GM18499 (cell line): Measurements from ENCODE around the gene PPP1R15B.

Experiments
- ATAC-seq: cut with Tn5 transposase; IDR thresholded peaks from one replicate; pipeline ENCODE4 v1.9.1; 2021; ENCODE audit warnings: moderate number of reproducible peaks; ENCODE audit not compliant: insufficient read depth, unreplicated experiment

Gene PPP1R15B

GRCh38 chr1:204411451-204412204 is at the start of gene PPP1R15B:
PPP1R15B (minus strand) TSS chr1:204411817; CDS start chr1:204411411, 406 bp downstream.
- peak; percentile 75 for ATAC-seq

- ATAC-seq: no peak
Measured at GRCh38 chr1:204460346-204460745, 48.7 kb upstream of the PPP1R15B start.

DNA sequence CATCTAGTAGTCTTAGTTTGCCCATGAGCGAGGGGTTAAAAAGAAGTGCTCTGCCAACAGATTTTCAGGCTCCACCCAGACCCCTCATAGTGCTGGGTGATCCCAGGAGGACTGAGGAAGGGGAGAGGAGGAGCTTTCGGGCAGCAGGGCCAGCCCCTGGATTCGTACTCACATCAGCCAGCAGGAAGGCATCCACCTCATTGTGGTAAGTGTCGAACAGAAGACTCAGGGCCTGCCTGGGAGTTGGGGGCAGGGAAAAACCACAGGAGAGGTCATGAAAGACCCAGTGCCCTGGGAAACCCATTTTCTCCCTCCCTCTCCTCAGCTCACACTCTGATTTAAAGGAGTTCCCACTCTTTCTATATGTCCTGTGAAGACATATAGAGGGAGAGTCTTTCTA is 48.1 kb upstream of the PPP1R15B start:
- no peak for ATAC-seq

DNA sequence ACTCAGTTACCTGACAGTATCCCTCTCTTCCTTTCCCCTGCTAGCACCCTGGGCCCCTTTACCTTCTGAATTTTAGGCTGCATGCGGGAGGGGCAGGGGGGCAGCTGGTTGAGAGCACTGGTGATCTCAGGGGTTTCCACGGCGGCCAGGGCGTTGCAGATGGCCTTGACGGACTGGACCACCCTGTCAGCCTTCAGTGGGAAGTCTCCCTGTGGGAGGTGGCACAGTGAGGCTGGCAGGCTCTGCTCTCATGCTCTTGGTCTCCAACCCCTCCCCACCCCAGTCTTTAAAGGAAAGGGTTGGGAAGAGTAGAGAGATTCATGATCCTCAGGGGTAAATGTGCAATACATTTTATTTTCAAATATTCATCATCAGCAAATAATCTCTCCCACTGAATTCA is 46.0 kb upstream of the PPP1R15B start:
- ATAC-seq: no peak

DNA sequence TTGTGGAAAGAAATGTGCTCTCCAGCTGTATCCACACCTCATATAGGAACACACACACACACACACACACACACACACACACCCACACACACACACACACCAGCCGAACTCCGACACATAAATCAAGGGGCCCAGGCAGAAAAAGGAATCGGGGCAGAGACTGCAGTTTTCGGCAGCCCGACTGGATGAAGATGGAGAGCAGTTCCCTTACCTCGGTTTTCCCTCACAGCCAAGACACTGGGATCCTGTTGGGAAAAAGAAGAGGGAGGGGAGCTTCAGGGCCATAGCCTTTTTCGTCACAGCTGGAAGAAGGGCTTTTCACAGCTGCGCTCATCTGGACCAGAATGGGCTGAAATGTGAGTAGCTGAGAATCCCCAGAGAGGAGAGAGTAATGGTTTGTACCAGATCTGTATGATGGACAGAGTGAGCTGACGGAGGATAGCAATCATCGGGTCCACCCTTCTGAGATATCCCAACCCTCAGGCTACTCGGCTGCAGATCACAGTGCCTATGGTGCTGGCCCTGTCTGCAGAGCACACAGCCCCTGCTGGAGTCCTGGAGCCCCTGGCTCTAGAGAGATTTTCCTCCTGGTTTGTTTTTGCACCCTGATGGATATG is 45.3 kb upstream of the PPP1R15B start:
- no peak for ATAC-seq

DNA sequence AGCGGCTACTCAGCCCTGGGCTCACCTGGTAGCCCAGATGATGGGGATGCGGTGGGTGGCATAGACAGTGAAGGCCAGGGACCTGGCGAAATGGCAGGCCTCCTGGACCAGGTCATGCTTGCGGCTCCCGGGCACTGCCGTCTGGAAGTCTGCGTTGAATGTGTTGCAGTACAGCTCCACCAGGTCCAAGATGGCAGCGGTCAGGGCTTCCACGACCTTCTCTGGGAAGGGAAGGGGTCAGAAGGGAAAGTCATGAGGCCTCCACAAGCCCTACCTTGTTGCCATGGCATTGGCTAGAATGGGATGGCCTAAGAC is 44.2 kb upstream of the PPP1R15B start:
- no peak for ATAC-seq

- ATAC-seq: no peak
Measured at GRCh38 chr1:204455063-204455830, 43.6 kb upstream of the PPP1R15B start.

DNA sequence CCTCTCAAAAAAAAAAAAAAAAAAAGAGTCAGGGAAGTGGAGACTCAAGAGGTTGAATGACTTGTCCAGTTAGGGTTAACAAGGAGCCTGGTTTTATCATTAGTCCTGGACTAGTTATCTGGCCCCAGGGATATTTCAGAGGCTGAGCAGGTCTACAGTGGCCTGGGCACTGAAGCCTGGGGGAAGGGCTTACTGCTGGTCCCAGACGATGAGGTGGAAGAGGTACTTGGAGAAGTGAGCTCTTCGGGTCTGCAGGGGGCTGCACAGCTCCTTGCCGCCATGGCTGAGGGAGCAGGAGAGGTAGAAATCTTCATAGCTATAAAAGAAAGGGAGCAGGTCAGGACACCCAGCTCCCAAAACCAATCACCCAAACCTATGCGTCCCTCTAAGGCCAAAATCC is 42.9 kb upstream of the PPP1R15B start:
- ATAC-seq: no peak

DNA sequence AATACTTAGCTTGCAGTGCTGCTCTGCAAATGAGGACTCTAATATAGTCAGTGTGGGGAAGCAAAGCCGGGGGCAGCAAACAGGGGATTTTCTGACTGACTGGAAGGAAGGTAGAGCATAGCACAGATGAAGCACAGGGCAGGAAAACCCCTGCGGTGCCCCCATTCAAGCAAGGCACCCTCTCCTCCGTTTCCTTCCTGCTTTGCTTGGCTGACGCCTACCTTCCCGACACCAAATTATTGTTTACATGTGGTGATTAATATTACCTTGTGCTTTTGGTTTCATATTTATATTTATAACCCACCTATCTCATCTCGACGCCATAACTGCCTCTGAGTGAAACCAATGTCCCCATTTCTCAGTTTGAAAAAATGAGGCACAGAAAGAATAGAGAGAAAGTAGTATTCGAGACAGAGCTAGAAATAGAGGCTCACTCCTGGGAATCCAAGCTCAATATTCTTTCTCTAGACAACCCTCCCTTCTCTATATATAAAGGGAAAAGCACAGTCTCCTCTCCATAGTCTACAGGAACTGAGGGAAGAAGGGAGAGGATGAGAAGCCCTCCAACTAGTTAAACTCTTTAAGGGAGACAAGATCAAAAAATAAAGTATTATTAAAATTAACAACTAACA is 41.6 kb upstream of the PPP1R15B start:
- ATAC-seq: peak; percentile 66

- no peak for ATAC-seq
Measured at GRCh38 chr1:204451352-204452124, 39.9 kb upstream of the PPP1R15B start.

DNA sequence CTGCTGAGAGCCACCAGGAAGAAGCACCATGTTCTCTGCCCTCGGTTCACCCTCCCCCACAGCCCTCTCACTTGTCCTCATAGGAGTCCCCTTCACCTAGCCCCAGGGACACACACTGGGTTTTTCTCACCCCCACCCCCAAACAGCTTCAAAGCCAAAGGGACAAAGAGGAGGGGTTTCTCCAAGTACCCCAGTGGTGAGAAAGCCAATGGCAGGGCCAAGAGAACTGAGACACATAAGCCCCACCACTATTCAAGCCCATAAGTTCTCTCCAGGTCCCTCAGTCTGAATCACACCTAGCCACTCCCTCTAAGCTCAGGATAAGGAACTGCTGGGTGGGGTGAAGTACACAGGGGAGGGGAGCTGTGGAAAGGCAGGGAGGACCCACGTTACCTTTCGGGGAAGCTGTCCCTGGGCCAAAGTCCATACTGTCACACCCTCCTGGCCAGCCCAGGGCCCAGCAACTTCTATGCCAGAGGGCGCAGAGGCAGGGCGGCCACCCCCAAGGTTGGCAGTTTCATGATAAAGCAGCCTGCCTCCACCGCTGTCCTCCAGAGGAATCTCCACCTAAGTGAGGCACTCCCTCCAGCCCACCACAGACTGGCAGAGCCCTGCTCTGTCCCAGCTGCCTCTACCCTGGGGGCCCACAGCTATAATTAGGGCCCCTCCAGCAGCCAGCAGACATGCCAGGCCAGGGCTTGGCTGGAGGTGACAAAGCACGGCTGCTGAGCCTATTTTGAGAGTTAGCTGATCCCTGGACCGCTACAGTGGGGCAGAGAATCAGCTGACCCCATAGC is 39.0 kb upstream of the PPP1R15B start:
- ATAC-seq: no peak

DNA sequence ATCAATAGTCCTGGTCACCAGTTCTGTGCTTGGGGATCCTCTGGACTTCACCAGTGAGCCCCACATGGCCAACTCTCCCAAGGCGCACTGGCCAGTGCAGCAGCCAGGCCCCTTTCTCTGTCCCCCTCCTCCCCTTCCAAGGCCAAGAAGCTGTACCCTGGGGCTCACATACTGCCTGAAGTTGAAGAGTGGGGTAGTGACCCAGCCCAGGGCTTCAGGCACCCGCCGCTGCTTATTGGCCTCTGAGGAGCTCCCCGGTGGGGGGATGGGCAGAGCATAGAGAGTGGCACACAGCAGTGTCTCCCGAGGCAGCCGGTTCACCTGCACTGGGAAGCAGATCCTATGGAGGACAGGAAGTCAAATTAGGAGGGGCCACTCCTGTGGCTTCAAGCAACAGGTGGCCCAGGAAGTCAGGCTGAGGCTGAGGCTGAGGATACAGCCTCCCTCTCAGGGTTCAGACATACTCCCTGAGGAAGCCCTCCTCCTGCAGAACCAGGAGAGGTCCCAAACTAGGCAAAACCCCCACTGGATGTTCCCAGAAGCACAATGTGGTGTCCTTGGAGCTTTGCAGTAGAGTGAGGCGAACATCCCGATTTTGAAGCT is 38.2 kb upstream of the PPP1R15B start:
- no peak for ATAC-seq

DNA sequence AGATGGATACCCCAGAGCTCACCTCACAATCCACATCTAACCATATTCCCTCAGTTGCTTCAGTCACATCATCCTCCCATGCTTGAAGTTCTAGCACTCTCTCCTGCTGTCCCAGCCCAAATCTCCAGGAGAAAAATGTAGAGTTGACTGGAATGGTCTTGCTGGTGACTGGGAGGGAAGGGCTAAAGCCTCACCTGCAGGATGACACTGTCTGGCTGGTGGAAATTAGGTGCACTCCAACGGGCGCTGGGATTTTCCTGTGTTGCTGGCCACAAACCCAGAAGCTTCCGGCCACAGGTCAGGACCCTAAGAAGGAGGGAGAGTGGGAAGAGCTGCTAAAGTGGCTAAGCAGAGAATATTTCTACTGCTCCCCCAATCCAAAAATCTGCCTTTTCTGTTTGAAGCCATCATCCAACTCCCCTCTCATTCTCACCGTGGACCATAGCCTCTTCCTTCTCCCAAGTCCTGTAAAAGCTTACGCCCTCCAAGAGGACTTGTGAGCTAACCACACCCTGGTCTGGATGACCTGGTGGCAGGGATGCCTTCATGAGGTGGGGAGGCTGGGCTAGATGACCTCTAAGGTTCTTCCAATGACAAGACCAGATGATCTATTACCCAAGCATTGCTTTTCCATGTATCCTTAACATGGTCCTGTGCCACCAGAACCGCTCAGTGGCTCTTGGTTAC is 37.5 kb upstream of the PPP1R15B start:
- no peak for ATAC-seq

- ATAC-seq: no peak
Measured at GRCh38 chr1:204448344-204448964, 36.8 kb upstream of the PPP1R15B start.

- no peak for ATAC-seq
Measured at GRCh38 chr1:204447736-204448135, 36.1 kb upstream of the PPP1R15B start.

- no peak for ATAC-seq
Measured at GRCh38 chr1:204447190-204447589, 35.6 kb upstream of the PPP1R15B start.

GRCh38 chr1:204446413-204447111 is 34.9 kb upstream of the PPP1R15B start:
- ATAC-seq: no peak
